Stimulated activated CD4-positive, alpha-beta T cell treated with anti-CD3 and anti-CD28 coated beads, Interleukin-2, amount 100 ng/mL, for 48 hours (primary cell): ENCODE data around the gene PTGER1.
"Not testable (repeated sequence)": the region's sequence is repeated elsewhere in the genome, so short reads cannot be mapped to it uniquely, and the experiment has no call there.

Experiments
- DNase-seq, 2 donors: peaks; one replicate each; pipeline ENCODE4 v3.0.0-alpha.2; 2020

PTGER1 gene, protein sequence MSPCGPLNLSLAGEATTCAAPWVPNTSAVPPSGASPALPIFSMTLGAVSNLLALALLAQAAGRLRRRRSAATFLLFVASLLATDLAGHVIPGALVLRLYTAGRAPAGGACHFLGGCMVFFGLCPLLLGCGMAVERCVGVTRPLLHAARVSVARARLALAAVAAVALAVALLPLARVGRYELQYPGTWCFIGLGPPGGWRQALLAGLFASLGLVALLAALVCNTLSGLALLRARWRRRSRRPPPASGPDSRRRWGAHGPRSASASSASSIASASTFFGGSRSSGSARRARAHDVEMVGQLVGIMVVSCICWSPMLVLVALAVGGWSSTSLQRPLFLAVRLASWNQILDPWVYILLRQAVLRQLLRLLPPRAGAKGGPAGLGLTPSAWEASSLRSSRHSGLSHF

DNA sequence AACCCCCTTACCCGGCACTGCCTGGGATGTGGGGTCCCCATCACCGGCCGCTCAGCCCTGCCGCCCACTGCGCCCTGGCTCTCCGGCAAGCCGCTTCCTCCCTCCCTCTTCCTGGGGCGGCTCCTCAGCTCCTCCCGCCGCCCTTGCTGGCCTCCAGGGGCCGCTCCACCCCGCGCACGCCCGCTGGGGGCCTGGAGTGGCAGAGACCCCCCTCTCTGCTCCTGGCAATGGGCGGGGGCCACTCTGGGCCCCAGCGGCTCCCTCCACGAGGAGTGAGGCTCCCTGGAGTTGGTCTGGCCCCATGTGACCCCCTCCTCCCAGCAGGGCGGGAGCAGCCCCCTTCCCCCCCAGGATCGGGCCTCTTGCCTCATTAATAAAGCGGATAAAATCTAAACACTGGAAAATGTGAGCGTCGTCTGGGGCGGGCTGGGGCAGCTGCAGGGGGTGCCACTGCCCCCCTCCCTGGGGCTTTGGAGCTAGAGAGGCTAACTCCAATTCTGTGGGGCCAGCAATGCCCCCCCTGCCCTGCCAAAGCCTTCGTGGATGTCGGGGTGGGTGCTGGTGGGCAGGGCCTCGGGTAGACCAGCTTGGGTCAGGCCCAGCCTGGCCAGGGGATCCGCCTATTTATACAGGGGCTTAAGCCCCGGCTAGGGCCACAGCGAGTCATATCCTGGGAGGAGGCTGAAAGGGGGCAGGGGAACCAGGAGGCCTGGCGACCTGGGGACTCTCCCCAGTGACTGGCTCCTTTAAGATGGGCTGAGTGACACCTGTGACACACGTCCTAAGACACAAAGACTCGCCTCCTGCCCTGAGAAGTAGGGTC, at the start of gene PTGER1:
TSS of gene PTGER1 (minus strand) at position 104 of the 823 bp plus-strand sequence. CDS start 1,034 bp downstream, outside the sequence.
- DNase-seq, result peak in 1 of 2 donors; percentile 47

DNA sequence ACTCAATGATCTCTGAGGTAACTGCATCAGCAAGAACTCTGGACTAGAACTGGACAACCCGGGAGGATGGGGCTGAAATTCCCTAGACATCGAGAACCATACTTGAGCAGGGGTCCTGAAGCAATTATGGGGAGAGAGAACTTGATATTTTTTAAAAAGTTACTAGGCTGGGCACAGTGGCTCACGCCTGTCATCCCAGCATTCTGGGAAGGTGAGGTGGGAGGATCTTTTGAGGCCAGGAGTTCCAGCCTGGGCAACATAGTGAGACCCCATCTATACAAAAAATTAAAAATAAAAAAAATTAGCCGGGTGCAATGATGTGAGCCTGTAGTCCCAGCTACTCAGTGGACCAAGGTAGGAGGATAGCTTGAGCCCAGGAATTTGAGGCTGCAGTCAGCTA, 45.4 kb upstream of the PTGER1 start:
- DNase-seq, result no peak

DNA sequence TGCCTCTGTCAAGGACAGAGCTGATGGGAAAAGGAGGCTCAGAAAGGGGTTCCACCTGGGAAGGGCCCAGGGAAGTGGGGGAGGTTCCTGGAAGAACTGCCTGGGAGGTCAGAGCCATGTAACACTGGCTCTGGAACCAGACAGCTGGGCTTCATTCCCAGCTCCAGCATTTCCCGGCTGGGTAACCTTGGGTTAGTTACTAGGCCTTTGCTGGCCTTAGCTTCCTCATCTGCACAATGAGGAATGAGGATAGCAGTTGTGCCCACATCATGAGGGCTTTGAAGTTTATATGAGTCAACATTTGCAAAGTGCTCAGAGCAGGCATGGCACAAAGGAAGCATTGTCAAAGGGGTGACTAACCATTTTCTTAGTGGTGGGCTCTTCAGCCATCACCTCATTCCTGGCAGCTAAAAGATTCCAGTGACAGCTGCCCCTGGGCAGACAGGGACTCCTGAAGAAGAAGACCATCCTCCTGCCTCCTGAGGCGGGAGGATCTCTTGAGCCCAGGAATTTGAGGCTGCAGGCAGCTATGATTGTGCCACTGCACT, 44.8 kb upstream of the PTGER1 start:
- DNase-seq, result no peak

DNA sequence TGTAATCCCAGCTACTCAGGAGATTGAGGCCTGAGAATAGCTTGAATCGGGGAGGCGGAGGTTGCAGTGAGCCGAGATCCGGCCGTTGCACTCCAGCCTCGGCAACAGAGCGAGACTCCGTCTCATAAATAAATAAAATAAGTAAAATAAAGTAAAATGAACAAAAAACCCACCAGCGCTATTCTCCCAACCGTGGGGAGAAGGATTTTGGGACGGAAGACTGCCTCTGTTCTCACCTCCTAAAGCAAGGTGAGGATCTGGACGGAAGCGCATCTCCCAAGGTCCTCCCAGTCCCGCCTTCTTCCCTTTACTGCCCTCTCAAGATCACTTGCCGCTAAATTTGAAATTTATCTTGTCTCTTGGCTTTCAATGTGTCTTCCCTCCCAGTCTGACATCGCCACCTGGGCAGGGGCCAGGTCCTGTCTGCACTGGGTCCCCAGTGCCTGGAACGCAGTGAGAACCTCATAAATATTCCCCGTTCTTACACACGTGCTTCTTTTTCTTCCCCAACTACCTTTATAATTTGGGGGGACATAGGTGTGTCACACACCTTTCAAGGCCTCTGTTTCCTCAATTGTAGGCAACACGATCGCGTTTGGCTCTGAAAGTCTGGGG, 44.2 kb upstream of the PTGER1 start:
- DNase-seq, result no peak

DNA sequence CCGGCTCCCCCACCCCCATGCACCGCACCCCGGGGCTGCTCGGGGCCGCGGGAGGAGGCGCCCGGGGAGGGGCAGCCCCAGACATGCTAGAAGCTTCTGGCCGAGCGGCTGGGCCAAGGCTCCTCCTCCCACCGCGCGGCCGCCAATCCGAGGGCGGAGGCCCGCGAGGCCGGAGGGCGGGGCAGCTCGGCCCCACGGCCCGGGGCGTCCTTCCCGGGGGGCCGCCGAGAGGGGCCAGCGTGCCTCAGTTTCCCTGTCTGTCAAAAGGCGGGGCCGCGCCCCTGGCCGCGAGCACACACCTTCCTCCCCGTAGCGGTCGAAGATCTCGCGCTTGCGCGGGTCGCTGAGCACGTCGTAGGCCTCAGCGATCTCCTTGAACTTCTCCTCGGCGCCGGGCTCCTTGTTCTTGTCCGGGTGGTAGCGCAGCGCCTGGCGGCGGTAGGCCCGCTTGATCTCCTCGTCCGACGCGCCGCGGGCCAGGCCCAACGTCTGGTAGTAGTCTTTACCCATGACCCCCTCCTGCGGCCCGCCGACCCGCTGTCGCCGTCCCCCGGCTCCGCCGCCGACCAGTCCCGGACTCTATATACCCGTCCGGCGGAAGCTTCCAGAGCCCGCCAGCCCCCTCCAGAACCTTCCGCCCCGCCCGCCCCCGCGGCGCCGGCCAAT, 42.8 kb upstream of the PTGER1 start, which contains the start of gene DNAJB1:
TSS of gene DNAJB1 (minus strand) at position 558 of the 666 bp plus-strand sequence. CDS start at position 510, 48 bp downstream.
- DNase-seq, result peak; percentile 53 to 56

DNA sequence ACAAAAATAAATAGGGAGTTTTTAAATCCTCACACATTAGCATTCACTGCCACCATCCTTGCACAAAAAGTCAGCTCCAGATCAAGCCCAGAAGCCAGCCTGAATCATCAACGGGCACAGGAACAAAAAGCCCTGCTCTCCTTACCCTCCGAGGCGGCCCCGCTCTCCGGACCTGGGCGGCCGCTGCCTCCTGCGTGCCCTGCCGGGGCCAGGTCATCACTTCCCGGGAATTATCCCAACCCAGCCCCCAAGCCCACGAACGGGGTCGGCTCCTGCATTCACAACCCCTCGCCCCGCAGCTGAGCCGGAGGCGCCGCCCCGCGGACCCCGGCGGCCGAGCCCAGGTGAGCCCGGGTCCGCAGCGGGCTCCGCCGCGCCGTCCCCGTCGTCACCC, 42.3 kb upstream of the PTGER1 start:
- no peak for DNase-seq

DNA sequence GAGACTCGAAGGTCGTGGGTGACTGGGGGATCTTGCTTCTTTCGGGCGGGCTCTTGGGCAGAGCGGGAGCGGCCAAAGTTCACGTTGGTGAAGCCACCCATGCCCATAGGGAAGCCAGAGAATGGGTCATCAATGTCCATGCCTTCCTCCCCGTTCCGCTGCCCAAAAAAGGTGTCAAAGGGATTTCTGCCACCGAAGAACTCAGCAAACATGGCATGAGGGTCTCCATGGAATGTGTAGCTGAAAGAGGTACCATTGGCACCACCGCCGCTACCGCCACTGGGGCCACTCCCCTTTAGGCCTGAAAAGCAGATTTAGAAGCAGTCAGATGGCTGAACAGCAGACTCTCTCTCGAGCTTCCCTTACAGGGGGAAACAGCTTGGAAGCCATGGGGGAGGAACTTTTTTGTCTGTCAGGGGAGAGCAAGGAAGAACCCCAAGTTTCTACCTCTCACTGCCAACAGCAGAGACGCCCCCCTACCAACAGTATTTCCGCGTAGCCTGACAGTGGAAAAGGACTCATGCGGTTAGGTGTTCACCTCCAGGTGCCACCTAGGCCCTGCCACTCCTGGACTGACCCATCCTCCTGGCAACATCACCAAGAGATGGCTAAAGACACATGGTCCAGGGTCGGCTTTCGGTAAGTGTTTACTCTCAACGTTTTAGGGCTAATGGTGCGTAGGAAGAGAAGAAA, 41.7 kb upstream of the PTGER1 start:
- no peak for DNase-seq

DNA sequence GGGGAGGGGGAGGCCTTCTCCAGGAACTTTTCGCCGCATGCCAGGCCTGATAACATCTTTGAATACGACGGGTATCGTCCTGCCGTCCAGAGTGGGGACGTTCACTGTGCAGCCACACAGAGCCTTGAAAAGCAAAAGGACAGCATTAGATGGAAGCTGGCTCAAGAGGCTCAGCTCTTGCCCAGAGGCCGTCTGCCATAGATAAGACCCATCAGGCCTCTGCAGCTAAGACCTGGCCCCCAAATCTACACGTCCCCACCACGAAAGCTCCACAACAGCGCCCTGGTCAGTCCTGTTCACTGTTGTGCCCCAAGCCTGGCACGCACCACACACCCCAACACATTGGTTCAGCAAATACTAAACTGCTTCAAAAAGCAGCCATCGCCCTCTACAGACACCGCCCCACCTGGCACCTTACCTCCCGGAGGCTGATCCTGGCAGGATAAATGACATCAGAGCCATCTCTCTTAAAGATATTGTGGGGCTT, 40.9 kb upstream of the PTGER1 start:
- DNase-seq, result no peak

DNA sequence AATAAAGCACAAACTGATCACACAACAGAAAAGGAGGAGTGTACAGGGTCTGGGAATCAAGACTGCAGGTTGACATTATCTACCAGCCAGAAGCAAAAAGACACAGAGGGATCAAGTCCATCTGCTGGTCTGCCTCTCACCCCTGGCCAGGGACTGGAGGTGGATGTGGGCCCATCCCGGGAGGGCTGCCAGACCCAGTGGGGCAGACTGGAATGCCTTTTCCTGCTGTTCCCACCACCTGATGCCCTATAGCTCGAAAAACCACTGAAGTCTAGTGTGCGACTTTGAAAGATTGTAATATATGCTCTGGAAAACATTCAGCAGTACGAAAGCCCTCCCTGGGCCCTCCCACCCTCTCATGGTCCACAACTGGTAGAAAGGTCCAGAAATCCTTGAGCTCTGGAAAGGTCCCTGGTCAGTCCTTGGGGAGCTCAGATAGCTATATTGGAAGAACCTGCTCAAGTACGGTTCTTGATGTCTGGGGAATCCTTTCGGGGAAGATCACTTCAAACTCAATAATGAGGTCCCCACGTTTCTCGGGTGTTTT, 40.4 kb upstream of the PTGER1 start:
- no peak for DNase-seq

DNA sequence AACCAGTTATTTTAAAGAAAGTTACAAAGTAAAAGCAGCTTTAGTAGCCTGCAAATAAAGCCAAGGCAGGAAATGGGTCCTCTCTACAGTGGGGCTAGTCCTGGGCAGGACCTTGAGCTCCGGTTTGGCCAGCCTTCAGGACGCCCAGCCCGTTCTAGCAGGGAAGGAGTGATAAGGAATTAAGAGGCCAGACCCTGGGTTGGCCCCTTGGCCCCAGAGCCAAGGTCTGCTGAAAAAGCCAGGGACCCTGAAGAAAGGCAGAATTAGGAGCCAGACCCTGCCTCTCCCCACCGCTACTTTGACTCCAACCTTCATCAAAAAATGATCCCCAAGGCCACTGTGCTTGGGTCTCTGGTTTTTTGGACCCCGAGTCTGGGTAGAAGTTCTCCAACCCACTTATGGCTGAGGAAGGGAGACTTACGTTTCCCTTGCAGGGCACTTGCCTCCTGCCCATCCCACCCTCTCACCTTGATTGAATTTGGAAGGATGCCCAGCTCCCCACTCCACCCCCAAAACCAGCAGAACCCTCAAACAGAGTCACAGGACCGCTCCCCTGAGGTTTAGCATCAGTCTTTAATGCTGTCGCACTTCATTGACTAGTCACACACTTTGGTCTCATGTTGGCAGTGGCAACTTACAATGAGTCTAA, 39.2 kb upstream of the PTGER1 start:
- no peak for DNase-seq

DNA sequence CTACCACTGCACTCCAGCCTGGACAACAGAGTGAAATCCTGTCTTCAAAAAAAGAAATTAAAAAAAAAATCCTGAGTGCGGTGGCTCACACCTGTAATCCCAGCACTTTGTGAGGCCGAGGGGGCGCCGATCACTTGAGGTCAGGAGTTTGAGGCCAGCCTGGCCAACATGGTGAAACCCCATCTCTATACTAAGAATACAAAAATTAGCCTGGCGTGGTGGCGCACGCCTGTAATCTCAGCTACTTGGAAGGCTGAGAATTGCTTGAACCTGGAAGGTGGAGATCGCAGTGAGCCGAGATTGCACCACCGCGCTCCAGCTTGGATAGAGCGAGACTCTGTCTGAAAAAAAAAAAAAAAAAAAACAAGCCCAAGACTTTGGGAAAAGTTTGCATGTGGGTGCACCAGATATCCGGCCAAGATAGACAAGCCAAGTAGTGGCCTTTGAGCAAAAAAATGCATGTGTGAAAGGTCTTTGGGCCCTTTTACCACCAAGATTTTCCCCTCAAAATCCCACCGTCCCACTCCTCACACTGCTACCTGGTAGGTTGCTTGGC, 37.3 kb upstream of the PTGER1 start:
- no peak for DNase-seq

DNA sequence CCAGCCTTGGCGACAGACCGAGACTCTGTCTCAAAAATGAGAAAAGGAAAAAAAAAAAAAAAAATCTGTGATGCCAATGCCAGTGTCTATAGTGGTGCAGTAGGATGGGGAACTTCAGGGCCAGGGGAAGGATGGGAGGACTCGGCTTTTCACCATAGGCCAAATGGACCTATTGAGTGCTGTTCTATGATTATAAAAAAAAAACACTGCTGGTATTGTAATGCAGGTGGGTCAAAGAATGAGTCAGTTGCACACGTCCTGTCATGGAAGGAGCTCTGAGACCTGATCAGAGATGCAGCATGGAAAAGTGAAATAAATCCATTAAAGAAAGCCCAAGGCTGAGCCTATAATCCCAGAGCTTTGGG, 36.1 kb upstream of the PTGER1 start:
- DNase-seq, result no peak

DNA sequence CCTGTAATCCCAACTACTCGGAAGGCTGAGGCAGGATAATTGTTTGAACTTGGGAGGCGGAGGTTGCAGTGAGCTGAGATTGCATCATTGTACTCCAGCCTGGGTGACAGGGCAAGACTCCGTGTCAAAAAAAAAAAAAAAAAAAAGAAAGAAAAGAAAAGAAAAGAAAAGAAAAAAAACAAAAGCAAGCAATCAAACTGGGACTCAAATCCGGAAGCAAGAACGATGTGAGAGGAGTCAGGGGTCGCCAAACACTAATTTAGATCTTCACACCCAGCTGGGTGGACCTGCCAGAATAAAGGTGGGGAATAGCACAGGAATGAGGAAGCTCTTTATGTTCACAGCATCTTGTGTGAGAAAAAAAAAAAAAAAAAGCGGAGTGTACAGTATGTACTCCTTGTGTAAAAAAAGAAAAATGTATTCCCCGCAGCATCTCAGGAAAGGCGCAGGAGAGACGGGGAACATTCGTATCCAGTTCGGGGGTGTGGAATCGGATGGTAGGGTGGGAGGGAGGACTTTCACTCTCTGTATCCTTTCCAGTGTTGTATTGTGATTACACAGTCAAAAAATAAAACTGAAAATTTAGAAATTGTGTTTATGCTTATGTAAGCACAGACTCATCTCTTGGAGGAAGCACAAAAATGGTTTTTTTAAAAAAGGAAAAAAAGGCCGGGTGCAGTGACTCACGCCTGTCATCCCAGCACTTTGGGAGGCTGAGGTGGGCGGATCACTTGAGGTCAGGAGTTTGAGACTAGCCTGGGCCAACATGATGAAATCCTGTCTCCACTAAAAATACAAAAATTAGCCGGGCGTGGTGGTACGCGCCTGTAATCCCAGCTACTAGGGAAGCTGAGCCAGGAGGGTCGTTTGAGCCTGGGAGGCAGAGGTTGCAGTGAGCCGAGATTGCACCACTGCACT, 35.4 kb upstream of the PTGER1 start:
- DNase-seq, result no peak

DNA sequence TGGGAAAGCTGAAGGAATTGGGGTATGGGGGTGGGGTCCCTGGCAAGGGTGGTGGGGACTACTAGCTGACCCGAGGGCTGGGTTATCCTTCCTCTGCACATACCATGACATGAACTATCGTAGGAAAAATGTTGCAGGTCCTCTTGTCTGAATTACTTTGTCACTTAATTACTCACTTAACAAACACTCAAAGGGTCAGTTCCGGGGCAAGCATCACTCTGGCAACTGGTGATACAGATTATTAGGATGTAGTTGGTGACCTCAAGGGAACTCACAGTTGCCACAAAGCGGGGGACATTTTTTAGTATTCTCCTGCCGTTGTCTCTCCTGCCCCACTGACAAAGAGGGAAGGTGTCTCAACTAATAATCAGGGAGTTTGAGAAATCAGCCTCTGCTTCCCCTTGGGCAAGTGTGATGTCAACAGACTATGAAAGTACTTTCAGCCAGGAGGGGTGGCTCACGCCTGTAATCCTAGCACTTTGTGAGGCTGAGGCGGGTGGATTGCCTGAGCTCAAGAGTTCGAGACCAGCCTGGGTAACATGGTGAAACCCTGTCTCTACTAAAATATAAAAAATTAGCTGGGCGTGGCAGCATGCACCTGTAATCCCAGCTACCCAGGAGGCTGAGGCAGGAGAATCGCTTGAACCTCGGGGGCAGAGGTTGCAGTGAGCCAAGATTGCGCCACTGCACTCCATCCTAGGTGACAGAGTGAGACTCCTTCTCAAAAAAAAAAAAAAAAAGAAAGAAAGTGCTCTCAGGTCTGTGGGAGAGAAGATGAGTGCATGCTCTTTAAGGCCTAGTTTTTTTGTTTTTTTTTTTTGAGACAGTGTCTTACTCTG, 32.8 kb upstream of the PTGER1 start:
- no peak for DNase-seq

DNA sequence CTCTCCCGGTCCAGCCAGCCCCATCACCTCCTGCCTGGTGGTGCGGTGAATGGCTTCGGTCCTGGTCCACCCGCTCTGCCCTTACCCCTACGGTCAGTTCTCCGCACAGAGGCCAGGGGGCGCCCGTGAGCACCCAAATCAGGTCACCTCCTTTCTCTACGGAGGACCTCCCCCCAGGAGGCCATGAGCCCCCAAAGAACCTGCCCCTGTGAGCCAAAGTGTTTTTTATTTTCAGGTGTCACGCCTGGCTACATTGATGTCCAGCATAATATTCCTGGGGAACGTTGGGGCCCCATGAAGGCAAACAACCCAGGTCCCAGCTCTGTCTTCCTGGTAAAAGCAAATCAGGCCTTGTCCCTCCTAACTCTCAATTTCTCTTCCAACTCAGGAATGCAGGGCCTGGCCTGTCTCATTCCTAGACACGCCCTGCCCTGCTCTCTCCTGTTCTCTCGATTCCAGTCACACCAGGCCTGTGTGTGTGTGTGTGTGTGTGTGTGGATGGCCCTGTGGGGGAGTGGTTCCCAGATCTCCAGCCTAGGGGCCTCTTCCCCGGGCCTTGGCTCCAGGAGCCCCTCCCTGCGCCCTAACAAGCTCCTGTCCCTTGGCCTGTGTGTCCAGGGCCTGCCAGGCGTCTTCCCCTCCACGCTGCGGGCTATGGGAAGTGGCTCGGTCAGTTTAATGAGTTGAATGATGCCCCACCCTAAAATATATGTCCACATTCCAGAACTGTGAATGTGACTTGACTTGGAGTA, 30.5 kb upstream of the PTGER1 start:
- DNase-seq, result peak; percentile 67 to 80

DNA sequence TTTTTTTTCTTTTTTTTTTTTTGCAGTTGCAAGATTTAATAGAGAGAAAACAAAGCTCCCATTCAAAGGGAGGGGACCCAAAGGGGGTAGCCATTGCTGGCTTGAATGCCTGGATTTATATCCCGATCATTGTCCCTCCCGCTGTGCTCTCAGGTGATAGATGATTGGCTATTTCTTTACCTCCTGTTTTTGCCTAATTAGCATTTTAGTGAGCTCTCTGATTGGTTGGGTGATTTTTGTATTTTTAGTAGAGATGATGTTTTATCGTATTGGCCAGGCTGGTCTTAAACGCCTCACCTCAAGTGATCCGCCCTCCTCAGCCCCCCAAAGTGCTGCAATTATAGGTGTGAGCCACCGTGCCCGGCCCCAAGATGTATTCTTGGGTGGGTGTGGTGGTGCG, 29.4 kb upstream of the PTGER1 start:
- DNase-seq, result not testable (repeated sequence)

DNA sequence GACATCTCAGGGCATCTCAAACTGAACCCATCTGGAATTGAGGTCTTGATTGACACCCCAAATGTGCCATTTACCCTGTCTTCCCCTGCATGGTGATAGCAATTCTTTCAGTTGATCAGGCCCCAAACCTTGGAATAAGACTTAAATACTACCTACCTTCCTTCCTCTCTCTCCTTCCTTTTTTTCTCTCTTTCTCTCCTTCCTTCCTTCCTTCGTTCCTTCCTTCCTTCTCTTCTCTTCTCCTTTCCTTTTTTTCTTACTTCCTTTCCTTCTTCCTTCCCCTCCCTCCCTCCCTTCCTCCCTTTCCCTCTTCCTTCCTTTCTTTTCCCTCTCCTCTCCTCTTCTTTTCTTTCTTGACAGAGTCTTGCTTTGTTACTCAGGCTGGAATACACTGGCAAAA, 28.1 kb upstream of the PTGER1 start:
- DNase-seq, result no peak
